Gastrocnemius medialis (tissue), 4 donors: ENCODE results near the gene CCDC187. TPM values are rescaled to one million over a fixed set of nuclear protein-coding genes. Genes with fewer than 3 reads are reported as not detected.

Experiments used
- ATAC-seq, 2 donors: fragments of 150-250 bp; one replicate each; pipeline ENCODE4 v1.9.1; 2016
- DNase-seq, 2 donors: peaks; one replicate each; pipeline ENCODE4 v3.0.0-alpha.2; 2019
- H3K27ac ChIP-seq, 4 donors: fragments of 200-600 bp; sonication (generic); 1 replicate in 1 of 4; 2 replicates in 3 of 4; pipeline ENCODE4 v1.5.1; 2016 to 2018; ENCODE audit warnings: mild to moderate bottlenecking in 2 of 4, moderate library complexity in 1 of 4
- H3K27me3 ChIP-seq, 3 donors: fragments of 200-600 bp; sonication (generic) in 2 of 3; 1 replicate in 1 of 3; 2 replicates in 2 of 3; pipeline versions ENCODE4 v1.5.1 to v1.6.0; 2016 to 2019; ENCODE audit warnings: mild to moderate bottlenecking in 1 of 3, moderate library complexity in 1 of 3
- H3K36me3 ChIP-seq, 2 donors: fragments of 200-600 bp; sonication (generic) in 1 of 2; one replicate each; pipeline ENCODE4 v1.5.1; 2017 to 2018
- H3K4me1 ChIP-seq, 2 donors: fragments of 200-600 bp; sonication (generic) in 1 of 2; one replicate each; pipeline ENCODE4 v1.5.1; 2016 to 2017; ENCODE audit warnings: mild to moderate bottlenecking in 2 of 2
- H3K4me3 ChIP-seq, 4 donors: fragments of 200-600 bp; sonication (generic) in 3 of 4; 1 replicate in 1 of 4; 2 replicates in 3 of 4; pipeline ENCODE4 v1.5.1; 2016 to 2019; ENCODE audit warnings: mild to moderate bottlenecking in 2 of 4
- H3K9me3 ChIP-seq, 3 donors: fragments of 200-600 bp; sonication (generic) in 2 of 3; 1 replicate in 1 of 3; 2 replicates in 2 of 3; pipeline ENCODE4 v1.5.1; 2016 to 2019
- POLR2A ChIP-seq, 2 donors: fragments of 450-650 bp; IDR thresholded peaks; one replicate each; pipeline ENCODE4 v1.6.1; 2017; ENCODE audit warnings: antibody characterized with exemption in 2 of 2, mild to moderate bottlenecking in 2 of 2, moderate library complexity in 2 of 2
- in situ Hi-C, 4 donors: fragments of 200-750 bp; cut with MboI; loops; one replicate each; pipeline versions ENCODE4 v1.15.0 to v1.8.0; 2017; ENCODE audit warnings: low sequenced_read_pairs in 4 of 4
- intact Hi-C: fragments of 100-400 bp; cut with DNase I; formaldehyde crosslinking; loops from one replicate; pipeline ENCODE4 v1.15.1; 2023; ENCODE audit warnings: low total_unique reads
- total RNA-seq, 4 donors: library from RNA; depleted of rRNA; stranded (reverse); fragments of >200 nt; gene quantifications; one replicate each; pipeline versions ENCODE4 v1.1.0 to v1.2.3, GENCODE V29; 2016
- TF ChIP-seq, protein P1 (sequence below), 5 experiments: fragments of 450-650 bp in 3 of 5; fragments of 200-600 bp in 2 of 5; sonication (generic) in 2 of 5; IDR thresholded peaks in 4 of 5; conservative IDR thresholded peaks in 1 of 5; 1 replicate in 4 of 5; 2 replicates in 1 of 5; pipeline ENCODE4 v1.5.1; 2016 to 2019; ENCODE audit warnings: antibody characterized with exemption in 5 of 5, mild to moderate bottlenecking in 3 of 5, moderate library complexity in 3 of 5

The CCDC187 gene
- total RNA-seq, 4 donors from 2014 or later: not detected

DNA sequence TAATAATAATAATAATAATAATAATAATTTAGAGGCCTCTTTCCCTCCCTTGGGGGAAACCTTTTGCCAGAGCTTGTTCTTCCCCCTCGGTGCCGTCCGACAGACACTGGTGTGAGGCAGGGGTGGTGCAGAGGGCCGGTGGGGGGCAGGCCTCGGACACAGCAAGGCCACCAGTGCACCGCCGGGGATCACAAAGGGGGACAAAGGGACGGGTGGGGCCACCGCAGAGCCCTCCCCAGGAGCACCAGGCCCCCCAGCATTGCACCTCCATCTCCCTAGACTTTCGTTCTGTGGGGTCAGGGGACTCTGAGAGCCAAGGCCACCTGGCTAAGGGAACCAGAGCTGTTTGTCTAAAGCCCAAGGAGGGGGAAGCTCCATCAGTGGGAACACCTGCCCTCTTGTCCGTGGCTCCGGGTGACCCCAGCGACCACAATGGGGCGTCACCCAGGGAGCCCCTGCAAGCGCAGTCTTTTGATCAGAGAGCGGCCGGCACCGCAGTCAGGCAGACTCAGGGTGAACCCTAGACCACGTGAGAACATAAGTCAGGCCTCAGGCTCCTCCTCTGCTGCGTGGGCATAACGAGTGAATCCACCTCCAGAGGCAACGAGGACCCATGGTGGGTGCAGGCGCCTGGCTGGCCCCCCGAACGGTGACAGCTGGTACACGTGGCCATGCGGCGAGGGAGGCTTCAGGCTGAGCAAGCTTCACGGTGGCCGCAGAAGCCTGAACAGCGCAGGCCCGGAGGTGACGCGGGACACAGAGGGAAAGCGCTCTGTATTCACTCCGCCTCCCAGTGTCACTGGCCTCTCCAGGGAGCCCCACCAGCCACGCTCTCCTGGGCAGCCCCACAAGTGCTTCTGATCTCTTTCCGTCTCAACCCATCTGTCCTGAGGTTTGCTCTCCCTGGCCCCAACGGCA lies 46.3 kb downstream of the CCDC187 start:
- Histone ChIP-seq H3K9me3 (no peaks in the 10 kb centered on the region), H3K4me1 (no peaks in the 10 kb centered on the region), H3K27me3 (peaks cover 13 to 38% (median 23%) of the 10 kb centered on the region in 3 donors), H3K36me3 (no peaks in the 10 kb centered on the region), H3K27ac (no peak overlapping the region), H3K4me3 (no peak overlapping the region)
- in situ Hi-C loops: no loop called here
- intact Hi-C loops: no loop called here
- no peak for TF ChIP-seq POLR2A (IDR thresholded peaks at IDR 0.05)
- TF ChIP-seq, protein P1, sequence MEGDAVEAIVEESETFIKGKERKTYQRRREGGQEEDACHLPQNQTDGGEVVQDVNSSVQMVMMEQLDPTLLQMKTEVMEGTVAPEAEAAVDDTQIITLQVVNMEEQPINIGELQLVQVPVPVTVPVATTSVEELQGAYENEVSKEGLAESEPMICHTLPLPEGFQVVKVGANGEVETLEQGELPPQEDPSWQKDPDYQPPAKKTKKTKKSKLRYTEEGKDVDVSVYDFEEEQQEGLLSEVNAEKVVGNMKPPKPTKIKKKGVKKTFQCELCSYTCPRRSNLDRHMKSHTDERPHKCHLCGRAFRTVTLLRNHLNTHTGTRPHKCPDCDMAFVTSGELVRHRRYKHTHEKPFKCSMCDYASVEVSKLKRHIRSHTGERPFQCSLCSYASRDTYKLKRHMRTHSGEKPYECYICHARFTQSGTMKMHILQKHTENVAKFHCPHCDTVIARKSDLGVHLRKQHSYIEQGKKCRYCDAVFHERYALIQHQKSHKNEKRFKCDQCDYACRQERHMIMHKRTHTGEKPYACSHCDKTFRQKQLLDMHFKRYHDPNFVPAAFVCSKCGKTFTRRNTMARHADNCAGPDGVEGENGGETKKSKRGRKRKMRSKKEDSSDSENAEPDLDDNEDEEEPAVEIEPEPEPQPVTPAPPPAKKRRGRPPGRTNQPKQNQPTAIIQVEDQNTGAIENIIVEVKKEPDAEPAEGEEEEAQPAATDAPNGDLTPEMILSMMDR (IDR thresholded peaks at IDR 0.05 in 4 of 5, conservative IDR thresholded peaks at IDR 0.05 in 1 of 5): no peak
- ATAC-seq (no peak), DNase-seq (no peak)

DNA sequence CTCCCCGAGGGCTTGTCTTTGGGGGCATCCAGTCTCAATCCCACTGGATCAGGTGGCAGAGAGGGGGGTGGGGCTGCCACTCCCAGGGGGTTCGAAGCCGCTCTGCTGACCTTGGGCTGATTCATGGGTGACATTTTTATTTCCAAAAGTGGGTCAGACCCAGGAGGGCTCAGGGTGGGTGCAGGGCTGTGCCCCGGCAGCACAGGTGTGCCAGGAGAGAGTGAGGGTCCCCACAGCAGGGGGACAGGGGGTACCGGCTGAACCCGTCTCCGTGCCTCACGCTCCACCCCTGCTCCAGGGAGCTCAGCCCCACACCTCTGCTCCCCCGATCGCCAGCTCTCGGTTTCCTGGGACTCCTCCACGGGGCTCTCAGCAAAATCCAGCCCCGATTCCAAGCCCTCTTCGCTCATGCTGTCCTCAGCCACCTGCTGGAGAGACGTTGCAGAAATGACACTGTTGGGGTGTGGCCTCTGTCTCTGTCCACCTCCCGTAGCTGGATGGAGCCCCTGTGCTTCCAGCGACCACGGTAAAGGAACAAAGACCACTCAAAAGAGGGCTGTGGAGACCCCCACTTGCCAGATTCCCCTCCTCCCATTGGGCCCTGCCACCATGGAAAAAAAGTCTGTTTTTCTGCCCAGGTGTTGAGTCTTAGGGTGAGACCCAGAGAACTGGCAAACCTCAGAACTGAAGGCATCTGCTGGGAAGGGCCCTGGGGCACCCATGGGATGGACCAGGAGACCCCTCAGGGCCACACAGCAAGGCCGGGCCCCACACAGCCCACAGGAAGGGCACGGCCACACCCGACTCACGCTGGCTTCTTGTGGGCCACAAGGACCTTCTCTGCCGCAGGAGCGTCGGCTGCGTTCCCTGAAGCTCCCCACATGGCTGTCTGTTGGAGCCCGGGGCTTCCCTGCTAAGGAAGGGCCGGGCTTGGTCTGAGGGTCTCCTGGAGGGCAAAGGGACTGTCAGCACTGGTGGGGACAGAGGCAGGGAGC lies 47.7 kb downstream of the CCDC187 start:
- DNase-seq (no peak), ATAC-seq (no peak)
- intact Hi-C loops: no loop called here
- H3K27ac ChIP-seq: no peak overlapping the region
- H3K9me3 ChIP-seq: no peaks in the 10 kb centered on the region
- TF ChIP-seq POLR2A (IDR thresholded peaks at IDR 0.05): no peak
- TF ChIP-seq, protein P1 (IDR thresholded peaks at IDR 0.05 in 4 of 5, conservative IDR thresholded peaks at IDR 0.05 in 1 of 5): no peak
- H3K27me3 ChIP-seq: peaks cover 13 to 39% (median 24%) of the 10 kb centered on the region in 3 donors
- in situ Hi-C loops: no loop called here
- no peaks in the 10 kb centered on the region for H3K36me3 ChIP-seq
- no peaks in the 10 kb centered on the region for H3K4me1 ChIP-seq
- no peak overlapping the region for H3K4me3 ChIP-seq

DNA sequence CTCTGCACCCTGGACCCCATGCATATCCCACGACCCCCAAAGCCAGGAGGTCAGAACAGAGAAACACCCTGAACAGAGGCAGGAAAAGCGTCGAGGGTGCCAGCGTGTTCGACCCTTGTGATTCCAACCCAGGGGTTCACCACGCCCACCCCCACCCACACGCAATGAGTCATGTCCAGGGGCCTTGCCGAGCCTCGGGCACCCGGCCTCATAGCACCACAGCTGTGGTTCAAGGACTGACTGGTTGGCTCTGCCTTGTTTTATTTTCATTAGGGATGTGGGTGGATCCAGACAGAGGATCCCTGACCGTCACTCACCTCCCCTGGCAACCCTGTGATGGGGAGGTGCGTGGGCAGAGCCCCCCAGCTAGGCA lies 48.7 kb downstream of the CCDC187 start:
- Histone ChIP-seq H3K4me3 (no peak overlapping the region), H3K9me3 (no peaks in the 10 kb centered on the region), H3K27ac (no peak overlapping the region), H3K27me3 (peaks cover 13 to 39% (median 24%) of the 10 kb centered on the region in 3 donors), H3K4me1 (no peaks in the 10 kb centered on the region), H3K36me3 (no peaks in the 10 kb centered on the region)
- in situ Hi-C loops: no loop called here
- no peak for DNase-seq
- no peak for ATAC-seq
- intact Hi-C loops: no loop called here
- no peak for TF ChIP-seq POLR2A (IDR thresholded peaks at IDR 0.05)
- TF ChIP-seq, protein P1 (IDR thresholded peaks at IDR 0.05 in 4 of 5, conservative IDR thresholded peaks at IDR 0.05 in 1 of 5): no peak

DNA sequence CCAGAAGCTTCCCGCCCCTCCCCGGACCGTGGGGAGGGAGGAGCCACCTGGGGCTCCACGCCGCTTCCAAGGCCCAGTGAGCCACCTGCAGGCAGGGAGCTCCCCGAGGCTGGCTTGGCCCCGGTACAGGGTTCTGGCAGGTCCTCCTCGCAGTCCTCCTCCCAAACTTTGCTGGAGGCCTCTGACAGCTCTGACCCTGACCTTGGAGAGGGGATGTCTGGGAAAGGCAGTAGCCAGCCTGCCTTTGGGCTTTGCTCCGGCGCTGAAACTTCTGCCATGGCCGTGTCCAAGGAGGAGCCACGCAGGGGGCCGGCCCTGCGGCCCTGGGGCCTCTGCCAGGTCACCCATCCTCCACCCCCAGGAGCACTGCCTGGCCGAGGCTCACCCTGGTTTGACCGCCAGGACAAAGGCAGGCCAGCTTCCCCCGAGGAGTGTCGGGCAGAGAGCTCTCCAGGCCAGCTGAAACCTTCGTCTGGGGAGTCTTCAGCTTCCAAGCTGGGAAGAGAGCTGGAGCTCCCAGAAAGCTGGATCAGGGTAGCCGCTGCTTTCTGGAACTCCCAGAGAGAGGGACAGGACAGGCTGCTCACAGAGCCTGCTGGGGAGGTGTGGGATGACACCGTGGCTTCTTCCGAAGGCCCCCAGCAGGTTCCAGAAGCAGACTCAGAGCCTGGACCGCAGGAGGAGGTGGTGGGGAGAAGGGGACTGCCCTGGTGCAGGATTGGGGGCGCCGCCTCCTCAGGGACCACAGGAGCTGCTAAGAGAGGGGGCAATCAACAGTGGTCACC lies 49.3 kb downstream of the CCDC187 start:
- no peak overlapping the region for H3K27ac ChIP-seq
- in situ Hi-C loops: no loop called here

More for the DNA sequence above, 49.3 kb downstream of the CCDC187 start:
- no peak for DNase-seq
- no peak overlapping the region for H3K4me3 ChIP-seq
- no peaks in the 10 kb centered on the region for H3K4me1 ChIP-seq
- intact Hi-C loops: no loop called here
- no peaks in the 10 kb centered on the region for H3K36me3 ChIP-seq
- ATAC-seq: no peak
- H3K27me3 ChIP-seq: peaks cover 13 to 39% (median 24%) of the 10 kb centered on the region in 3 donors
- no peaks in the 10 kb centered on the region for H3K9me3 ChIP-seq
- TF ChIP-seq, protein P1 (IDR thresholded peaks at IDR 0.05 in 4 of 5, conservative IDR thresholded peaks at IDR 0.05 in 1 of 5): no peak
- TF ChIP-seq POLR2A (IDR thresholded peaks at IDR 0.05): no peak
